Iris pigment epithelial cell (primary cell): ENCODE results near the gene HSPB6.
"Not testable (repeated sequence)": the region's sequence is repeated elsewhere in the genome, so short reads cannot be mapped to it uniquely, and the experiment has no call there.

ENCODE experiments used
- DNase-seq: peaks from one replicate; pipeline ENCODE4 v3.0.0-alpha.2; 2011; ENCODE audit warnings: low read depth

HSPB6 gene

GRCh38 chr19:35729763-35730162 lies 27.1 kb downstream of the HSPB6 start:
- no peak for DNase-seq

GRCh38 chr19:35729021-35729420 lies 27.8 kb downstream of the HSPB6 start:
- no peak for DNase-seq

DNA sequence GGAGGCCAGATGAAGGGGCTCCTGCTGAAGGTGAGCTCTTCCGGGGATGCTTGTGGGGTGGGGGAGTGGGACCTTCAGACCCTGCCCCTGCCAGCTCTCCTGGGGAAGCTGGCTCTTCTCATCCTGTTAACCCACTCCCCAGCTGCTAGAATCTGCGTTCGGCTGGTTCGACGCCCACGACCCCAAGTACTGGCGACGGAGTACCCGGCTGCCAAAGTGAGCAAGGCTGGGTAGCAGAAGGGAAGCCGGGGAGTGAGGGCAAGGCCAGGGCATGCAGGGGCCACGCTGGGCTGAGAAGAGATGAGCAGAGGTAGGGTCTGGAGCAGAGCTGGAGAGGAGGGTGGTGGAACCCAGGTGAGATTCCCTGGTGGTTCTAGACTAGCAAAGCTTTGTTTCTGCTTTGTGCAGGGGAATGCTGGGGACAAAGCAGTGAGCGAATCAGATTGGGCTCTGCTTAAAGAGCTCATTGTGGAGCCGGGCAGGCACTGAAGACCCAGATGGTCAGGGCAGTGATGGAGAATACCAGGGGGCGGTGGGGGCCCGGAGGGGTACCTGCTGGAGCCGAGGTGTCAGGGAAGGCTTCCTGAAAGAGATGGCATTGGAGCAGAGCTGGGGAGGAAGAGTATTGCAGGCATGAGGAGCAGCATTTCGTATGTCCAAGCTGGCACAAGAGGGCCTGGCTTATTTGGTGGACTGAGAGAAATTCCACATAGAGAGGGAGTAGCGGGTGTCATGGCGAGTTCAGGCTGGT lies 28.7 kb downstream of the HSPB6 start:
- DNase-seq = no peak

DNA sequence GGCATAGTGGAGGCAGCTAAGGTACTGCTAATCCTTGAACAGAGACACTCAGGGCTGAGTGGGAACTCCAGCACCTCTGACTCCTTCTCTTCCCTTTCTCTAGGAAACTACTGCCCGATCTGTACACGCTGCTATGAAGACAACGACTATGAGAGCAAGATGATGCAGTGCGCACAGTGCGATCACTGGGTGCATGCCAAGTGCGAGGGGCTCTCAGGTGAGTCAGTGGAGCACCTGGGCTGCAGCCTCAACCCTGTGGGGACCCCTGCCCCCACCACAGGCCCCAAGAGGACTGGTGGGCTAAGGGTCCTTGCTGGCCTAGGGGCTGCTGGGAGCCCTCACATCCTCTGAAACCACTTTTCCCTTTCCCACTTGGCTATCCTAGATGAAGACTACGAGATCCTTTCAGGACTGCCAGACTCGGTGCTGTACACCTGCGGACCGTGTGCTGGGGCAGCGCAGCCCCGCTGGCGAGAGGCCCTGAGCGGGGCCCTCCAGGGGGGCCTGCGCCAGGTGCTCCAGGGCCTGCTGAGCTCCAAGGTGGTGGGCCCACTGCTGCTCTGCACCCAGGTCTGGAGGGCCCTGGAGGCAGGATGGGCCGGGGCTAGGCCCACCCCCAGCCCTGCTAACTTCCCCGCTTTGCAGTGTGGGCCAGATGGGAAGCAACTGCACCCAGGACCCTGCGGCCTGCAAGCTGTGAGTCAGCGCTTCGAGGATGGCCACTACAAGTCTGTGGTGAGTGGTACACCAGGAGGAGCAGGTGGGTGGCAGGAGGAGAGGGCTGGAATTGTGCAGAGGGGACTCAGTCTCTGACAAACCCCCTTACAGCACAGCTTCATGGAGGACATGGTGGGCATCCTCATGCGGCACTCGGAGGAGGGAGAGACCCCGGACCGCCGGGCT lies 29.5 kb downstream of the HSPB6 start:
- DNase-seq = no peak

- no peak for DNase-seq
Observed at GRCh38 chr19:35725216-35725861, 31.5 kb downstream of the HSPB6 start.

- DNase-seq = no peak
Observed at GRCh38 chr19:35724560-35724959, 32.3 kb downstream of the HSPB6 start.

- DNase-seq = not testable (repeated sequence)
Observed at GRCh38 chr19:35724132-35724531, 32.7 kb downstream of the HSPB6 start.

- no peak for DNase-seq
Observed at GRCh38 chr19:35723671-35724070, 33.2 kb downstream of the HSPB6 start.

DNA sequence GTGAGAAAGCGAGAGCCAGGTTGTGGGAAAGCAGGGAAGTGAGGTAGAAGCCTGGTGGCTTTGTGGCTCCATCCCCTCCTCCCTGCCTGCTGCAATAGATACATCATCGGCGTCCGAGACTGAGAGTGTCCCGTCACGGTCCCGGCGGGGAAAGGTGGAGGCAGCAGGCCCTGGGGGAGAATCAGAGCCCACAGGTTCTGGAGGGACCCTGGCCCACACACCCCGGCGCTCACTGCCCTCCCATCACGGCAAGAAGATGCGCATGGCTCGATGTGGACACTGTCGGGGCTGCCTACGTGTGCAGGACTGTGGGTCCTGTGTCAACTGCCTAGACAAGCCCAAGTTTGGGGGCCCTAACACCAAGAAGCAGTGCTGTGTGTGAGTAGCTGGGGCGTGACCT lies 33.9 kb downstream of the HSPB6 start:
- no peak for DNase-seq

- no peak for DNase-seq
Observed at GRCh38 chr19:35722461-35722860, 34.4 kb downstream of the HSPB6 start.

GRCh38 chr19:35721374-35721773 lies 35.5 kb downstream of the HSPB6 start:
- DNase-seq = no peak

- no peak for DNase-seq
Observed at GRCh38 chr19:35720648-35721047, 36.2 kb downstream of the HSPB6 start.

- no peak for DNase-seq
Observed at GRCh38 chr19:35720163-35720524, 36.7 kb downstream of the HSPB6 start.

GRCh38 chr19:35719402-35720162 lies 37.2 kb downstream of the HSPB6 start:
- DNase-seq = no peak

DNA sequence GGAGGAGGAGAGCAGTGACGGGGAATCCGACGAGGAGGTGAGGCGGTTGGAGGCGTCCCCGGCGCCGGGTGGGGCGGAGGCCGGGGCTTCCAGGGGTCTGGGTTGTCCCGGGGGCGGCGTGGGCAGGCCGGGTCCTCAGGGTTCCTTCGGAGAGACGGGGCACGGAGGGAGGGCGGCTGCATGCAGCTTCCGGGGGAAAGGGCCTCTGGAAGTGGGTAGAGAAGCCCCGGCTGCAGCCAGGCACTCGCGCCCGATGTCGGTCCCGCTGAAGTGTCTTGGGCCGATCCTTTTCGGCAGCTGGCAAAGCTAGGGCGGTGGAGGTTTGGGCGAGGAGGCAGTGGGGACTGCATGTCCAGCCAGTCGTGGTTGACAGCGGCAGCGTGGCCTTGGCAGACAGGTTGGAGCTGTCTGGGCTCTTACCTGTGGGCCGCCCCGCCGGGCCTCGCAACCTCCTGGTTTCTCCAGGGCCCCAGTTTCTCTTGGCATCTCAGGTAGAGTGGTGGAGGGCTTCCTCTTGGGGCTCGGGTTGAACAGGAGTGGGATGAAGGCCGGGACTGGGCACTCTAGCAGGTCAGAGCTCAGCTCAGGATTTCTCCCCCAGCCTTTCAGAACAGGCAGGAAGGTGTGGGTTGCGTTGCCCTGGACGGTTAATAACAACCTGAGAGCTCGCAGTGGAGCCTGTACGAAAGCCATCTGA lies 38.3 kb downstream of the HSPB6 start:
- DNase-seq = peak; percentile 21

DNA sequence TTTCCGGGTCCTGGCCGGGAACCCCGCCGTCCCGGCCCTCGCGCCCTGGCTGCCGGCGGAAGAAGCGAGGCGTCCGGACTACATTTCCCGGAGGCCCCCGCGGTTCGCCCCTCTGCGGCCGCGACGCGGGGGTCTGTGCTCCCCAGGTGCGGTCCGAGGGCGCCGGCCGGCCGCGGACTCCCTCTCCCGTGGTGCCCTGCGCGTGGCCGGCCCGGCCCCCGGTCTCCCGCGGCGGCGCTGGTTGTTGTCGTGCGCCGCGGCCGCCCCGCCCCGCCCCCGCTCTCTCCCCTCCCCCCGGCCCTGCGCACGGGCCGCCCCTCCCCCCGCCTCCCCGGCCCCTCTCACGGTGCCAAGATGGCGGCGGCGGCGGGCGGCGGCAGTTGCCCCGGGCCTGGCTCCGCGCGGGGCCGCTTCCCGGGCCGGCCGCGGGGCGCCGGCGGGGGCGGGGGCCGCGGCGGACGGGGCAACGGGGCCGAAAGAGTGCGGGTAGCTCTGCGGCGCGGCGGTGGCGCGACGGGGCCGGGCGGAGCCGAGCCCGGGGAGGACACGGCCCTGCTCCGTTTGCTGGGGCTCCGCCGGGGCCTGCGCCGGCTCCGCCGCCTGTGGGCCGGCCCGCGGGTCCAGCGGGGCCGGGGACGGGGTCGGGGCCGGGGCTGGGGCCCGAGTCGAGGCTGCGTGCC lies 39.0 kb downstream of the HSPB6 start, which contains the start of gene KMT2B:
KMT2B (plus strand) TSS at position 339 of the 680 bp plus-strand sequence; CDS start at position 355, 16 bp downstream.
- DNase-seq = no peak

DNA sequence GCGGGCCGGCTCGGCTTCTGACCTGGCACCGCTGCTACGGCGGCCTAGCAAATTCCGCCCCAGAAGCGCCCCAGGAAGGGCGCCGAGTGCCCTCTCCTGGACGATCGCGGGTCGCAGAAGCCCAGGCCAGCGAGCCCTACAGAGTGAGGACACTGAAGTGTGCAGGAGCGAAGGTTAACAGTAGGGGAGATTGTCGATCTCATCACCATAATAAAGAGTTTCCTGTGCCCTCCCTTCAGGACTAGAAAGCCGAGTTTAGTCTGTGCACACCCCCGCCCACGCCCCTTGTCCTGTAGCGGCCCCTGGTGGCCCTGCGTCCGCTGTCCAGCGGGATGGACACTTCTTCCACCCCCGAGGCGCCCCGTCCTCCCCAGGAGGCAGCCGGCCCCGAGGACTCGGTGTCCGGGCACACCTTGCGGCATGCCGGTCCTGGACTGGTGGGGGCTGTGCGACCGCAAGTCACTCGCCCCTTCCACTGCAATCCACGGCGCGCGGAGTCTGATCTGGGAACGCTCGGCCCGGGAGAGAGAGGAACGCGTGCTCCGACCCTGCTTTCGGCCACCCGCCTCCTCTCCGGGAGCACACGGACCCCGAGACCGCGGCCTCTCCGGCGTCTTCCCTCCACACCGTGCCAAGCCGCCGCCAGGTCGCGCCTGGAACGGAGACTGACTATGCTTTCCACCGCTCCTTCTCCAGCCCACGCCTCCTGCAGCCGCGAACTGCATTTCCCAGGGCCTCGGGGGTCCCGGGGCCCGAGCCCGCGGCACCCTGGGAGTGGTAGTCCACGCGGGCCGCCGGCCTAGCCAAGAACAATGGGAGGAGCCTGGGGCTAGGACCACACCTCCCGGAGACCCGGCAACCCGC lies 39.8 kb downstream of the HSPB6 start:
- DNase-seq = peak; percentile 95

GRCh38 chr19:35715981-35716800 lies 40.6 kb downstream of the HSPB6 start:
- peak; percentile 40 for DNase-seq

DNA sequence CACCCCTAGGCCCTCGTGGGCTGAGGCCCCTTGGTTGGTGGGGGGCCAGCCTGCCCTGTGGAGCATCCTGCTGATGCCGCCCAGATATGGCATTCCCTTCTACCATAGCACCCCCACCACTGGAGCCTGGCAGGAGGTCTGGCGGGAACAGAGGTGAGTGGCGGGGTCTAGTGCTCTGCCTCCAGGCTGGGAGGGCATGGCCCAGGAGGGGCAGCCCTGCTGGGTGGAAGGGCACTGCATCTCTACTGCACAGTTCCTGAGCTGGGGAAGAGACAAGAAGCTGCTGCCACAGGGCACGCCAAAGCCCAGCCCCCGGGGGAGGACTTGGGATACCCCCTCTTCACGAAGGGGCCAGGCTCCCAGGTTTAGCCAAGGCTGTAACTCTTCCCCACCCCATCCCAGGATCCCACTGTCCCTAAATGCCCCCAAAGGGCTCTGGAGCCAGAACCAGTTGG lies 41.4 kb downstream of the HSPB6 start:
- no peak for DNase-seq
